Esophagus squamous epithelium (tissue), 4 donors: ENCODE measurements around the gene CSPG4.

ENCODE experiments used
- CTCF ChIP-seq, 6 experiments: fragments of 450-650 bp in 4 of 6; fragments of 200-600 bp in 2 of 6; sonication (generic) in 2 of 6; IDR thresholded peaks; one replicate each; pipeline ENCODE4 v1.5.1; 2016 to 2019; ENCODE audit warnings: antibody characterized with exemption in 6 of 6, mild to moderate bottlenecking in 4 of 6, moderate library complexity in 4 of 6
- POLR2A ChIP-seq, 4 donors: fragments of 450-650 bp; IDR thresholded peaks; one replicate each; pipeline ENCODE4 v1.6.1; 2017; ENCODE audit warnings: antibody characterized with exemption in 4 of 4, mild to moderate bottlenecking in 4 of 4, moderate library complexity in 3 of 4

GRCh38 chr15:75725719-75726607 is 13.3 kb upstream of the CSPG4 start:
- no peak for TF ChIP-seq CTCF (IDR thresholded peaks at IDR 0.05)
- no peak for TF ChIP-seq POLR2A (IDR thresholded peaks at IDR 0.05)
